NT2/D1 (cell line): ENCODE data around the gene CDH7.

ENCODE experiments used
- YY1 ChIP-seq: IDR thresholded peaks from 2 replicates; pipeline ENCODE4 v1.6.1; 2011; ENCODE audit not compliant: insufficient read length, insufficient read depth
- ZNF274 ChIP-seq: IDR thresholded peaks from 2 replicates; pipeline ENCODE4 v1.6.1; 2011; ENCODE audit warnings: mild to moderate bottlenecking, low read depth, low read length

GRCh38 chr18:65835881-65836280 lies 85.1 kb downstream of the CDH7 start:
- no peak for TF ChIP-seq ZNF274
- no peak for TF ChIP-seq YY1
